OCI-M1 (cell line): ENCODE results near the gene GAPDHS.

Source experiments
- DNase-seq: peaks from one replicate; lab custom pipeline; 2025; lab: John Stamatoyannopoulos, UW

Gene GAPDHS

GRCh38 chr19:35510626-35510964, 22.7 kb upstream of the GAPDHS start:
- no peak for DNase-seq

GRCh38 chr19:35511337-35511736, 21.9 kb upstream of the GAPDHS start:
- no peak for DNase-seq

- DNase-seq: no peak
Measured at GRCh38 chr19:35512831-35513627, 20.2 kb upstream of the GAPDHS start.

GRCh38 chr19:35513628-35514281, 19.5 kb upstream of the GAPDHS start, which contains the start of gene DMKN:
DMKN (minus strand) TSS chr19:35513649; CDS start chr19:35513475, 174 bp downstream.
- no peak for DNase-seq

- DNase-seq: no peak
Measured at GRCh38 chr19:35514282-35514809, 18.9 kb upstream of the GAPDHS start.

GRCh38 chr19:35516310-35516709, 16.9 kb upstream of the GAPDHS start:
- no peak for DNase-seq

- DNase-seq: no peak
Measured at GRCh38 chr19:35517342-35517741, 15.9 kb upstream of the GAPDHS start.

- DNase-seq: no peak
Measured at GRCh38 chr19:35518313-35518712, 14.9 kb upstream of the GAPDHS start.

GRCh38 chr19:35519291-35519690, 14.0 kb upstream of the GAPDHS start:
- no peak for DNase-seq

GRCh38 chr19:35521124-35521743, 12.0 kb upstream of the GAPDHS start:
- no peak for DNase-seq

- no peak for DNase-seq
Measured at GRCh38 chr19:35522745-35523327, 10.4 kb upstream of the GAPDHS start.

- DNase-seq: no peak
Measured at GRCh38 chr19:35524181-35524837, 8.9 kb upstream of the GAPDHS start.

GRCh38 chr19:35525873-35526272, 7.4 kb upstream of the GAPDHS start:
- DNase-seq: no peak

GRCh38 chr19:35528218-35529038, 4.8 kb upstream of the GAPDHS start, which contains the start of gene SBSN:
SBSN (minus strand) TSS chr19:35528311; CDS start chr19:35528281, 30 bp downstream.
- DNase-seq: no peak

GRCh38 chr19:35529241-35530218, 3.7 kb upstream of the GAPDHS start:
- DNase-seq: no peak

GRCh38 chr19:35531291-35531690, 2.0 kb upstream of the GAPDHS start:
- DNase-seq: no peak

- DNase-seq: no peak
Measured at GRCh38 chr19:35533822-35534392, 651 bp downstream of the GAPDHS start.

GRCh38 chr19:35534803-35535480, 1.7 kb downstream of the GAPDHS start:
- DNase-seq: no peak

- no peak for DNase-seq
Measured at GRCh38 chr19:35539314-35539713, 6.1 kb downstream of the GAPDHS start.
